Vagina (tissue), 2 donors: Measurements from ENCODE around the gene RAPGEFL1.
"Not testable (repeated sequence)": the region's sequence is repeated elsewhere in the genome, so short reads cannot be mapped to it uniquely, and the experiment has no call there.

Source experiments
- CTCF ChIP-seq, 3 experiments: fragments of 450-650 bp in 2 of 3; fragments of 200-600 bp in 1 of 3; sonication (generic) in 1 of 3; IDR thresholded peaks; one replicate each; pipeline ENCODE4 v1.5.1; 2017 to 2019; ENCODE audit warnings: antibody characterized with exemption in 3 of 3, mild to moderate bottlenecking in 2 of 3, moderate library complexity in 2 of 3
- POLR2A ChIP-seq, 2 donors: fragments of 450-650 bp; IDR thresholded peaks; one replicate each; pipeline ENCODE4 v1.6.1; 2017; ENCODE audit warnings: antibody characterized with exemption in 2 of 2, mild to moderate bottlenecking in 2 of 2, moderate library complexity in 2 of 2

GRCh38 chr17:40197965-40198456 lies 20.7 kb downstream of the RAPGEFL1 start:
- not testable (repeated sequence) for TF ChIP-seq CTCF, POLR2A (IDR thresholded peaks at IDR 0.05)
